H1 (cell line): ENCODE data around the gene C19orf85. TPM values are rescaled to one million over a fixed set of nuclear protein-coding genes. Genes with fewer than 3 reads are reported as not detected.

Experiments used
- CTCF ChIA-PET: fragments of 300-600 bp; sonication (Branson Sonifier 250); formaldehyde crosslinking; loops from one replicate; lab custom pipeline; 2021; ENCODE audit not compliant: partially characterized antibody; lab: Charles Lee
- POLR2A ChIA-PET: fragments of 300-600 bp; sonication (Branson Sonifier 250); formaldehyde crosslinking; loops from one replicate; lab custom pipeline; 2021; ENCODE audit warnings: inconsistent platforms; ENCODE audit not compliant: partially characterized antibody; lab: Charles Lee
- DNase-seq, 2 experiments: peaks; one replicate each; pipeline versions ENCODE4 v3.0.0 to v3.0.0-alpha.2; 2010 to 2022; ENCODE audit warnings: low spot score in 2 of 2, low read depth in 1 of 2, mixed read lengths in 1 of 2
- FAIRE-seq: peaks from 2 replicates; lab custom pipeline; 2011; peaks lifted over from hg19 to GRCh38; lab: Jason Lieb, UNC
- H2AFZ ChIP-seq: 2 replicates; pipeline ENCODE4 v1.8.1; 2012; ENCODE audit warnings: low read length, inconsistent platforms
- H2AK5ac ChIP-seq: 2 replicates; pipeline ENCODE4 v1.6.1; 2013; ENCODE audit warnings: low read depth, low read length
- H2BK120ac ChIP-seq: replicated peaks from 2 replicates; pipeline ENCODE3; 2013; ENCODE audit warnings: low read depth, low read length, inconsistent platforms
- H2BK12ac ChIP-seq: 2 replicates; pipeline ENCODE4 v1.6.1; 2013; ENCODE audit warnings: low read depth, low read length
- H2BK15ac ChIP-seq: 2 replicates; pipeline ENCODE4 v1.6.1; 2013; ENCODE audit warnings: low read length
- H2BK20ac ChIP-seq: 2 replicates; pipeline ENCODE4 v1.6.1; 2013; ENCODE audit warnings: low read length
- H2BK5ac ChIP-seq: 2 replicates; pipeline ENCODE4 v1.6.1; 2013; ENCODE audit warnings: low read depth, low read length
- H3K14ac ChIP-seq: 2 replicates; pipeline ENCODE4 v1.6.1; 2013; ENCODE audit warnings: inconsistent platforms; ENCODE audit not compliant: insufficient read length
- H3K18ac ChIP-seq: 2 replicates; pipeline ENCODE4 v1.6.1; 2013; ENCODE audit warnings: low read length; ENCODE audit errors: extremely low read depth
- H3K23ac ChIP-seq: 2 replicates; pipeline ENCODE4 v1.6.1; 2013; ENCODE audit warnings: inconsistent platforms; ENCODE audit not compliant: insufficient read length
- H3K23me2 ChIP-seq: 2 replicates; pipeline ENCODE4 v1.6.1; 2013; ENCODE audit warnings: low read depth, low read length
- H3K27ac ChIP-seq: 2 replicates; pipeline ENCODE4 v1.6.1; 2011; ENCODE audit warnings: low read depth, low read length, inconsistent platforms
- H3K27me3 ChIP-seq, 4 experiments: replicated peaks in 1 of 4; 1 replicate in 1 of 4; 2 replicates in 3 of 4; pipeline versions ENCODE4 v1.6.1 to v1.8.1; 2011 to 2013; ENCODE audit warnings: low read length in 3 of 4, mild to moderate bottlenecking in 3 of 4, inconsistent platforms in 2 of 4, mixed read lengths in 2 of 4, moderate library complexity in 1 of 4; ENCODE audit not compliant: control insufficient read depth in 3 of 4, insufficient read depth in 3 of 4; ENCODE audit errors: extremely low read depth in 1 of 4
- H3K36me3 ChIP-seq, 4 experiments: 2 replicates each; pipeline versions ENCODE4 v1.6.1 to v1.8.1; 2011 to 2013; ENCODE audit warnings: mild to moderate bottlenecking in 4 of 4, low read length in 3 of 4, moderate library complexity in 2 of 4, control low read depth in 1 of 4, inconsistent platforms in 1 of 4; ENCODE audit not compliant: insufficient read depth in 4 of 4, control insufficient read depth in 2 of 4
- H3K4ac ChIP-seq: replicated peaks from 2 replicates; pipeline ENCODE3; 2013; ENCODE audit warnings: low read length, low read depth, mixed read lengths, inconsistent platforms; ENCODE audit not compliant: insufficient read length
- H3K4me1 ChIP-seq, 4 experiments: replicated peaks in 1 of 4; 1 replicate in 1 of 4; 2 replicates in 3 of 4; pipeline versions ENCODE4 v1.6.1 to v1.8.1; 2011 to 2013; ENCODE audit warnings: low read length in 3 of 4, inconsistent platforms in 2 of 4, mixed read lengths in 1 of 4; ENCODE audit not compliant: insufficient read depth in 4 of 4, control insufficient read depth in 3 of 4
- H3K4me2 ChIP-seq, 2 experiments: 2 replicates each; pipeline versions ENCODE4 v1.6.1 to v1.8.1; 2011 to 2013; ENCODE audit warnings: low read depth in 2 of 2, low read length in 2 of 2, control low read depth in 1 of 2, inconsistent platforms in 1 of 2, mild to moderate bottlenecking in 1 of 2; ENCODE audit not compliant: insufficient read depth in 1 of 2
- H3K4me3 ChIP-seq, 4 experiments: fragments of 200-600, 300-600 bp in 1 of 4; sonication (generic), shearing (Covaris generic), sonication (Bioruptor Twin) in 1 of 4; 2 replicates each; pipeline versions ENCODE4 v1.5.1 to v1.8.1; 2011 to 2016; ENCODE audit warnings: low read length in 4 of 4, low read depth in 3 of 4, control low read depth in 2 of 4, inconsistent platforms in 2 of 4, mild to moderate bottlenecking in 2 of 4, mixed read lengths in 1 of 4, moderate library complexity in 1 of 4; ENCODE audit not compliant: insufficient read depth in 2 of 4; ENCODE audit errors: extremely low read depth in 1 of 4
- H3K56ac ChIP-seq: replicated peaks from 2 replicates; pipeline ENCODE3; 2013; ENCODE audit warnings: low read depth, mild to moderate bottlenecking, mixed read lengths, low read length, inconsistent platforms; ENCODE audit not compliant: insufficient read length
- H3K79me1 ChIP-seq: 2 replicates; pipeline ENCODE4 v1.6.1; 2013; ENCODE audit warnings: low read depth, low read length, control low read depth
- H3K79me2 ChIP-seq, 2 experiments: 2 replicates each; pipeline versions ENCODE4 v1.6.1 to v1.8.1; 2012 to 2013; ENCODE audit warnings: low read length in 2 of 2, mild to moderate bottlenecking in 2 of 2, inconsistent platforms in 1 of 2; ENCODE audit not compliant: insufficient read depth in 2 of 2, control insufficient read depth in 1 of 2
- H3K9ac ChIP-seq, 4 experiments: replicated peaks in 1 of 4; 1 replicate in 1 of 4; 2 replicates in 3 of 4; pipeline versions ENCODE4 v1.6.1 to v1.8.1; 2011 to 2013; ENCODE audit warnings: low read depth in 3 of 4, low read length in 3 of 4, control low read depth in 2 of 4, mild to moderate bottlenecking in 2 of 4, moderate library complexity in 2 of 4, inconsistent platforms in 1 of 4; ENCODE audit errors: extremely low read depth in 1 of 4
- H3K9me3 ChIP-seq, 2 experiments: 2 replicates each; pipeline versions ENCODE4 v1.6.1 to v1.8.1; 2012 to 2013; ENCODE audit warnings: mild to moderate bottlenecking in 2 of 2, moderate library complexity in 2 of 2, control low read depth in 1 of 2, inconsistent platforms in 1 of 2, low read depth in 1 of 2, low read length in 1 of 2, mixed read lengths in 1 of 2; ENCODE audit not compliant: insufficient read depth in 2 of 2
- H4K20me1 ChIP-seq, 2 experiments: replicated peaks in 1 of 2; 2 replicates each; pipeline versions ENCODE3 to v1.8.1; 2011 to 2013; ENCODE audit warnings: inconsistent platforms in 2 of 2, low read length in 2 of 2, mild to moderate bottlenecking in 1 of 2; ENCODE audit not compliant: insufficient read depth in 2 of 2, control insufficient read depth in 1 of 2
- H4K5ac ChIP-seq: 2 replicates; pipeline ENCODE4 v1.6.1; 2013; ENCODE audit warnings: low read length, low read depth, mixed read lengths, inconsistent platforms; ENCODE audit not compliant: insufficient read length
- H4K8ac ChIP-seq: 2 replicates; pipeline ENCODE4 v1.8.0; 2013; ENCODE audit warnings: mild to moderate bottlenecking, moderate library complexity, low read length, inconsistent platforms; ENCODE audit not compliant: insufficient read depth; ENCODE audit errors: extremely low read depth
- H4K91ac ChIP-seq: replicated peaks from 2 replicates; pipeline ENCODE3; 2013; ENCODE audit warnings: low read length, mixed read lengths, inconsistent platforms; ENCODE audit not compliant: insufficient read length
- ATF2 ChIP-seq: IDR thresholded peaks from 2 replicates; pipeline ENCODE4 v1.6.1; 2012; ENCODE audit warnings: low read length, inconsistent platforms
- BCL11A ChIP-seq, 2 experiments: IDR thresholded peaks; one replicate each; pipeline ENCODE4 v1.6.1; 2011; ENCODE audit warnings: low read depth in 2 of 2, low read length in 2 of 2, mild to moderate bottlenecking in 2 of 2
- GTF2F1 ChIP-seq: IDR thresholded peaks from 2 replicates; pipeline ENCODE4 v1.6.1; 2012; ENCODE audit warnings: low read depth, low read length, improper control_type of control experiment, borderline replicate concordance
- HDAC2 ChIP-seq, 2 experiments: fragments of 300-600 bp in 1 of 2; sonication (generic) in 1 of 2; IDR thresholded peaks; 2 replicates each; pipeline ENCODE4 v1.6.1; 2011 to 2012; ENCODE audit warnings: low read depth in 2 of 2, low read length in 2 of 2, mild to moderate bottlenecking in 2 of 2, moderate library complexity in 2 of 2, borderline replicate concordance in 1 of 2, inconsistent platforms in 1 of 2
- KDM5A ChIP-seq: fragments of 200-600 bp; IDR thresholded peaks from 2 replicates; pipeline ENCODE4 v1.7.1; 2012; ENCODE audit warnings: mild to moderate bottlenecking, low read length, inconsistent platforms, mixed read lengths
- NANOG ChIP-seq: IDR thresholded peaks from 2 replicates; pipeline ENCODE4 v1.6.1; 2011; ENCODE audit warnings: low read length, low read depth, mild to moderate bottlenecking, inconsistent platforms; ENCODE audit not compliant: insufficient read depth, poor library complexity, severe bottlenecking
- PHF8 ChIP-seq: fragments of 200-600 bp; sonication (generic); conservative IDR thresholded peaks from 2 replicates; pipeline ENCODE4 v1.7.1; 2012; ENCODE audit warnings: low read depth, mild to moderate bottlenecking, inconsistent platforms, low read length, moderate library complexity
- RBBP5 ChIP-seq: IDR thresholded peaks from 2 replicates; pipeline ENCODE4 v1.7.1; 2012; ENCODE audit warnings: low read depth, mild to moderate bottlenecking, inconsistent platforms, low read length, moderate library complexity, borderline replicate concordance
- SIRT6 ChIP-seq: IDR thresholded peaks from one replicate; pipeline ENCODE4 v1.7.1; 2012; ENCODE audit warnings: low read length, inconsistent platforms
- YY1 ChIP-seq: IDR thresholded peaks from 2 replicates; pipeline ENCODE4 v1.6.1; 2011; ENCODE audit warnings: low read depth, mild to moderate bottlenecking, low read length
- WGBS, 2 experiments: shearing (Covaris generic) in 1 of 2; methylation state at CpG; one replicate each; pipeline versions ENCODE4 v1.1.6 to v1.1.7; 2013 to 2015; ENCODE audit warnings: low lambda C conversion rate in 2 of 2, mixed read lengths in 2 of 2, inconsistent platforms in 1 of 2, low coverage in 1 of 2, missing lambda C conversion rate in 1 of 2; ENCODE audit not compliant: insufficient replicate concordance in 2 of 2, insufficient coverage in 1 of 2, insufficient read length in 1 of 2; ENCODE audit errors: extremely low coverage in 1 of 2, missing lambda C conversion rate in 1 of 2; 5-methylcytosine and 5-hydroxymethylcytosine counted together
- polyA plus RNA-seq, 7 experiments: library from polyadenylated mRNA; depleted of rRNA in 3 of 7; stranded (reverse) in 5 of 7; unstranded in 2 of 7; fragments of >200 nt in 5 of 7; fragments of 200-250 nt in 2 of 7; gene quantifications; 1 replicate in 5 of 7; 2 replicates in 1 of 7; 4 replicates in 1 of 7; pipeline versions ENCODE4 v1.2.1 to v1.2.3, GENCODE V29; 2011 to 2013; ENCODE audit warnings: missing spikeins in 2 of 7, mixed read lengths in 2 of 7
- total RNA-seq: library from RNA; stranded (reverse); fragmentation: NEBNext Ultra II Directional; extraction: Animal tissue kit (Norgen Biotek cat#: 25700); gene quantifications from 2 replicates; pipeline ENCODE4 v1.2.1, GENCODE V29; 2021
- TF ChIP-seq, protein P1 (sequence below): IDR thresholded peaks from 2 replicates; pipeline ENCODE4 v1.6.1; 2012; ENCODE audit warnings: inconsistent platforms

The C19orf85 gene
- total and polyA plus RNA-seq, 2 of the 8 experiments (the other 6 are each of a cell fraction or from before 2014, with no cell fraction given), result 2.2 to 3.2 TPM

DNA sequence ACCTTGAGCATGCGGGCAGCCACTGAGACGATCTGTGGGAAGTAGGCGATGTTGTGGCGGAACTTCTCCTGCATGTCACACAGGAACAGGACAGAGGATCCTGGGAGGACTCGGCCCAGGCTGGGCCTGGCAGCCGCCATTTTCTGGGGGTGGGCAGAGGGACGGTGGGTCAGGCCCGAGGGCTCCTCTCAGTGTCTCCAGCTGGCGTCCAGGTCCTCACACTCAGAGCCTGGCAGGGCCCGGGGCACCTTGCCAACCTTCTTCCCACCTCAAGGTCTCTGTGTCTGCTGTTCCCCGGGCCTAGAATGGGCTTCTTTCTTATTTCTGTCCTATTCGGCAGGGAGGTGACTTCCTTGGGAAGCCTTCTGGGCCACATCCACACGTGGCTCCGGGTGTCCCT lies 8.2 kb downstream of the C19orf85 start:
- peaks cover 4 to 11% (median 11%) of the 10 kb centered on the region in 4 experiments for H3K27me3 ChIP-seq
- no peak overlapping the region for H2BK20ac ChIP-seq
- H3K36me3 ChIP-seq, result peaks cover 0 to 5% (median 0%) of the 10 kb centered on the region in 4 experiments; a peak in 2 of 8 replicates
- no peak overlapping the region for H4K5ac ChIP-seq
- no peaks in the 10 kb centered on the region for H3K9me3 ChIP-seq
- peaks cover 0 to 13% of the 10 kb centered on the region in 2 experiments; a peak in 2 of 4 replicates for H3K79me2 ChIP-seq
- no peak overlapping the region for H3K14ac ChIP-seq
- H2BK12ac ChIP-seq, result no peak overlapping the region
- H2BK120ac ChIP-seq, result no peak overlapping the region
- H3K56ac ChIP-seq, result no peak overlapping the region
- H4K91ac ChIP-seq, result no peak overlapping the region
- H3K23me2 ChIP-seq, result peaks cover 6% of the 10 kb centered on the region; the same call in 1 of the 2 replicates
- CTCF ChIA-PET, result interaction anchor here (1.5 kb wide), 1 partner anchor 9 kb away, joined by 5 read pairs; no protein-coding TSS in a partner anchor
- no peak for FAIRE-seq
- H3K18ac ChIP-seq, result no peak overlapping the region
- POLR2A ChIA-PET, result interaction anchor here (0.7 kb wide), 1 partner anchor 24 kb away, joined by 3 read pairs; no protein-coding TSS in a partner anchor
- H3K4me2 ChIP-seq, result no peak overlapping the region
- no peak for DNase-seq
- H2BK5ac ChIP-seq, result no peak overlapping the region
- peaks cover 13% of the 10 kb centered on the region for H3K79me1 ChIP-seq
- no peak overlapping the region for H4K8ac ChIP-seq
- H3K27ac ChIP-seq, result no peak overlapping the region
- no peak overlapping the region for H2AFZ ChIP-seq
- H2BK15ac ChIP-seq, result no peak overlapping the region
- H3K4me3 ChIP-seq, result no peak overlapping the region
- no peak overlapping the region for H3K4ac ChIP-seq
- no peak overlapping the region for H3K9ac ChIP-seq
- no peak overlapping the region for H3K23ac ChIP-seq
- peaks cover 2 to 8% of the 10 kb centered on the region in 2 experiments for H4K20me1 ChIP-seq
- peaks cover 0 to 11% (median 4%) of the 10 kb centered on the region in 4 experiments; a peak in 5 of 7 replicates for H3K4me1 ChIP-seq
- 88% methylated on average over 11 of the region's 14 CpGs; no CpG with 5 or more reads in 1 of the 2 experiments for WGBS, 2 experiments
- no peak overlapping the region for H2AK5ac ChIP-seq
- TF ChIP-seq GTF2F1, result no peak
- no peak for TF ChIP-seq SIRT6
- no peak for TF ChIP-seq RBBP5
- TF ChIP-seq HDAC2 (IDR thresholded peaks at IDR 0.05; ENCODE audit: borderline replicate concordance in 1 of 2, low read depth in 2 of 2, low read length in 2 of 2), result no peak
- no peak for TF ChIP-seq ATF2
- no peak for TF ChIP-seq NANOG
- no peak for TF ChIP-seq KDM5A
- TF ChIP-seq YY1, result no peak
- TF ChIP-seq, protein P1, sequence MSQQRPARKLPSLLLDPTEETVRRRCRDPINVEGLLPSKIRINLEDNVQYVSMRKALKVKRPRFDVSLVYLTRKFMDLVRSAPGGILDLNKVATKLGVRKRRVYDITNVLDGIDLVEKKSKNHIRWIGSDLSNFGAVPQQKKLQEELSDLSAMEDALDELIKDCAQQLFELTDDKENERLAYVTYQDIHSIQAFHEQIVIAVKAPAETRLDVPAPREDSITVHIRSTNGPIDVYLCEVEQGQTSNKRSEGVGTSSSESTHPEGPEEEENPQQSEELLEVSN, result no peak
- no peak for TF ChIP-seq BCL11A (IDR thresholded peaks at IDR 0.05; ENCODE audit: low read depth in 2 of 2, low read length in 2 of 2)
- no peak for TF ChIP-seq PHF8
